Smooth muscle cell (in vitro differentiated cells): ENCODE data around the gene DNHD1. TPM values are rescaled to one million over a fixed set of nuclear protein-coding genes. Genes with fewer than 3 reads are reported as not detected.

ENCODE experiments used
- DNase-seq: peaks from one replicate; lab custom pipeline; 2025; ENCODE audit not compliant: unreplicated experiment; lab: John Stamatoyannopoulos, UW
- H2AFZ ChIP-seq: fragments of 200-600 bp; sonication (generic); 2 replicates; pipeline ENCODE4 v1.6.0; 2016; ENCODE audit warnings: antibody characterized with exemption, low read depth, mild to moderate bottlenecking
- H3F3A ChIP-seq: fragments of 200-600 bp; sonication (generic); 2 replicates; pipeline ENCODE4 v1.6.0; 2017; ENCODE audit warnings: antibody characterized with exemption, low read depth
- H3K27ac ChIP-seq: fragments of 200-600 bp; sonication (generic); 2 replicates; pipeline ENCODE4 v1.5.1; 2016; ENCODE audit warnings: low read depth, mild to moderate bottlenecking
- H3K27me3 ChIP-seq: fragments of 200-600 bp; sonication (generic); 2 replicates; pipeline ENCODE4 v1.6.1; 2016; ENCODE audit warnings: low read depth, mild to moderate bottlenecking
- H3K36me3 ChIP-seq: fragments of 200-600 bp; sonication (generic); 2 replicates; pipeline ENCODE4 v1.5.1; 2016; ENCODE audit warnings: low read depth
- H3K4me1 ChIP-seq: fragments of 200-600 bp; sonication (generic); 2 replicates; pipeline ENCODE4 v1.5.1; 2016; ENCODE audit warnings: low read depth
- H3K4me2 ChIP-seq: fragments of 200-600 bp; sonication (generic); 2 replicates; pipeline ENCODE4 v1.6.0; 2016; ENCODE audit warnings: mild to moderate bottlenecking
- H3K4me3 ChIP-seq: fragments of 200-600 bp; sonication (generic); 2 replicates; pipeline ENCODE4 v1.5.1; 2016; ENCODE audit warnings: mild to moderate bottlenecking
- H3K79me2 ChIP-seq: fragments of 200-600 bp; sonication (generic); 2 replicates; pipeline ENCODE4 v1.6.0; 2016; ENCODE audit warnings: low read depth, mild to moderate bottlenecking
- H3K9ac ChIP-seq: fragments of 200-600 bp; sonication (generic); 2 replicates; pipeline ENCODE4 v1.6.0; 2016; ENCODE audit warnings: low read depth
- H3K9me3 ChIP-seq: fragments of 200-600 bp; sonication (generic); replicated peaks from 2 replicates; pipeline ENCODE4 v1.5.1; 2016; ENCODE audit warnings: low read depth
- H4K20me1 ChIP-seq: fragments of 200-600 bp; sonication (generic); 2 replicates; pipeline ENCODE4 v1.6.0; 2016; ENCODE audit warnings: low read depth
- CTCF ChIP-seq: fragments of 200-600 bp; sonication (generic); IDR thresholded peaks from 2 replicates; pipeline ENCODE4 v1.5.1; 2017; ENCODE audit warnings: borderline replicate concordance, mild to moderate bottlenecking, antibody characterized with exemption; ENCODE audit not compliant: insufficient read depth, poor library complexity, severe bottlenecking
- WGBS: methylation state at CpG from one replicate; pipeline ENCODE4 v1.1.7; 2016; ENCODE audit warnings: low lambda C conversion rate; 5-methylcytosine and 5-hydroxymethylcytosine counted together
- polyA plus RNA-seq: library from polyadenylated mRNA; unstranded; fragments of >200 nt; fragmentation: Nextera tagmentation; extraction: Ambion mirVana; gene quantifications from 2 replicates; pipeline ENCODE4 v1.2.1, GENCODE V29; 2016
- total RNA-seq: library from RNA; depleted of rRNA; stranded (reverse); fragments of >200 nt; gene quantifications from 2 replicates; pipeline ENCODE4 v1.2.3, GENCODE V29; 2014

Gene DNHD1
- total and polyA plus RNA-seq, 2 experiments from 2014 or later = 5.5 to 9.1 TPM

- Histone ChIP-seq H2AFZ (no peak overlapping the region), H3K9ac (peak overlapping the region; percentile 93), H3K36me3 (peaks cover 12% of the 10 kb centered on the region), H3F3A (peaks cover 14% of the 10 kb centered on the region), H3K4me1 (peaks cover 16% of the 10 kb centered on the region), H4K20me1 (no peaks in the 10 kb centered on the region), H3K9me3 (no peaks in the 10 kb centered on the region), H3K27me3 (no peaks in the 10 kb centered on the region), H3K4me3 (peak overlapping the region; percentile 76), H3K79me2 (peaks cover 50% of the 10 kb centered on the region), H3K4me2 (peak overlapping the region; percentile 93), H3K27ac (peak overlapping the region; percentile 96)
- no peak for TF ChIP-seq CTCF
- WGBS = 92% methylated on average over 4 of the region's 4 CpGs
- DNase-seq = no peak
These were observed 14.6 kb upstream of the DNHD1 start for GRCh38 chr11:6482441-6482840.

- no peaks in the 10 kb centered on the region for H3K9me3 ChIP-seq
- TF ChIP-seq CTCF = no peak
- H3K4me2 ChIP-seq = no peak overlapping the region
- H3K4me3 ChIP-seq = no peak overlapping the region
- H3K36me3 ChIP-seq = peaks cover 12% of the 10 kb centered on the region
- peak overlapping the region; percentile 93 for H3K9ac ChIP-seq
- H3K27me3 ChIP-seq = no peaks in the 10 kb centered on the region
- H3K4me1 ChIP-seq = peaks cover 16% of the 10 kb centered on the region
- H3K79me2 ChIP-seq = peaks cover 50% of the 10 kb centered on the region
- DNase-seq = no peak
- peaks cover 13% of the 10 kb centered on the region for H3F3A ChIP-seq
- no peak overlapping the region for H2AFZ ChIP-seq
- no peaks in the 10 kb centered on the region for H4K20me1 ChIP-seq
- H3K27ac ChIP-seq = peak overlapping the region; percentile 96
- WGBS = 96% methylated on average over 6 of the region's 6 CpGs
These were observed 14.1 kb upstream of the DNHD1 start for GRCh38 chr11:6483015-6483414.

- peaks cover 12% of the 10 kb centered on the region for H3K36me3 ChIP-seq
- no peak for TF ChIP-seq CTCF
- H2AFZ ChIP-seq = no peak overlapping the region
- peak overlapping the region; percentile 9 for H3K27ac ChIP-seq
- no peak overlapping the region for H3K4me3 ChIP-seq
- H3K9ac ChIP-seq = no peak overlapping the region
- H3K79me2 ChIP-seq = peaks cover 35% of the 10 kb centered on the region
- H3K4me2 ChIP-seq = no peak overlapping the region
- 97% methylated on average over 3 of the region's 3 CpGs for WGBS
- H3K27me3 ChIP-seq = no peaks in the 10 kb centered on the region
- H4K20me1 ChIP-seq = no peaks in the 10 kb centered on the region
- no peak for DNase-seq
- peaks cover 8% of the 10 kb centered on the region for H3K4me1 ChIP-seq
- no peaks in the 10 kb centered on the region for H3F3A ChIP-seq
- H3K9me3 ChIP-seq = no peaks in the 10 kb centered on the region
These were observed 11.4 kb upstream of the DNHD1 start for GRCh38 chr11:6485661-6486060.

- Histone ChIP-seq H3K27ac (no peak overlapping the region), H4K20me1 (no peaks in the 10 kb centered on the region), H3K9ac (no peak overlapping the region), H3F3A (no peaks in the 10 kb centered on the region), H3K4me1 (peaks cover 8% of the 10 kb centered on the region), H3K4me2 (no peak overlapping the region), H3K36me3 (peaks cover 12% of the 10 kb centered on the region), H3K9me3 (no peaks in the 10 kb centered on the region), H3K4me3 (no peak overlapping the region), H3K79me2 (peaks cover 31% of the 10 kb centered on the region), H3K27me3 (no peaks in the 10 kb centered on the region), H2AFZ (no peak overlapping the region)
- WGBS = 95% methylated on average over 3 of the region's 3 CpGs
- TF ChIP-seq CTCF = no peak
- DNase-seq = no peak
These were observed 10.8 kb upstream of the DNHD1 start for GRCh38 chr11:6486256-6486655.
